Activated naive CD8-positive, alpha-beta T cell (primary cell): Measurements from ENCODE around the gene NSUN2.

Source experiments
- H3K27ac Mint-ChIP-seq: one replicate; pipeline ENCODE4 v1.8.0; 2021; ENCODE audit warnings: mixed read lengths
- H3K27me3 Mint-ChIP-seq: one replicate; pipeline ENCODE4 v1.8.0; 2021; ENCODE audit warnings: mixed read lengths
- H3K36me3 Mint-ChIP-seq: one replicate; pipeline ENCODE4 v1.8.0; 2021; ENCODE audit warnings: mixed read lengths
- H3K4me1 Mint-ChIP-seq: one replicate; pipeline ENCODE4 v1.8.0; 2021; ENCODE audit warnings: low read depth, mixed read lengths
- H3K4me3 Mint-ChIP-seq: one replicate; pipeline ENCODE4 v1.8.0; 2021; ENCODE audit warnings: mild to moderate bottlenecking, mixed read lengths
- H3K9me3 Mint-ChIP-seq: one replicate; pipeline ENCODE4 v1.8.0; 2021; ENCODE audit warnings: low read depth, mixed read lengths

The NSUN2 gene

GRCh38 chr5:6586647-6587042 lies 46.2 kb downstream of the NSUN2 start:
- Mint-ChIP-seq H3K4me1 (peaks cover 2% of the 10 kb centered on the region), H3K36me3 (no peaks in the 10 kb centered on the region), H3K4me3 (no peak overlapping the region), H3K27ac (no peak overlapping the region), H3K9me3 (no peaks in the 10 kb centered on the region), H3K27me3 (peaks cover 23% of the 10 kb centered on the region)

DNA sequence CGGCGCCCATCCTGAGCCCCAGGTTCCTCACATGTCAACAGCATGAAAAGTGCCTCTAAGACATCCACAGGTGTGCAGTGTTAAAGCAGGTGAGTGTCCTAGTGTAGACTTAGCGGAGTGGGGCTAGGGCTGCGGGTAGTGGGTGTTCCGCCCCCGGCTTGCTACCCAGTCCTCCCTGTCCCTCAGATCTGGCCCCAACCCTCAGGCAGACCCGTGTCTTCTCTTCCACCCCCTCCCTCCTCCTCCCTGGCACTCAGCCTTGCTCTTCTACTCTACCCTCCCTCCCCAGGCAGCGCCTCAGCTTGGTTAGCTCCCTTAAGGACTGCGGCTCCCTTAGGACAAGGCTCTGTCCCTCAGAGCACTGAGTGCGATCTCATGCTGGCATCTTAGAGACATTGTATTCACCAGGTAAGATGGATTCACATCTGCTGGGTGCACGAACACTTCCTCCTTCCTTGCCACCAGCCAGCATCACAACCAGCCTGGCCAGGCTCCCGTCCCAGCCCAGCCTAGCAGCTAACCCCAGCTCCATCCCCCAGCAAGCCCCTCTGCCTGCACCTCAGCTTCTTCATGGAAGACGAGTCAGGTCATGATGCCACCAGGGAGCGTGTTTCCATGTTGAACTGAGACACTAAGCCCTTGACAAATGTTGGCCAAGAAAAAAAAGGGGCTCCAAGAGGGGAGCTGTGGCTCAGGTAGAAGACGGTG lies 46.8 kb downstream of the NSUN2 start:
- H3K36me3 Mint-ChIP-seq, result no peaks in the 10 kb centered on the region
- H3K4me1 Mint-ChIP-seq, result peaks cover 2% of the 10 kb centered on the region
- H3K27me3 Mint-ChIP-seq, result peaks cover 23% of the 10 kb centered on the region
- H3K27ac Mint-ChIP-seq, result no peak overlapping the region
- no peak overlapping the region for H3K4me3 Mint-ChIP-seq
- H3K9me3 Mint-ChIP-seq, result no peaks in the 10 kb centered on the region

DNA sequence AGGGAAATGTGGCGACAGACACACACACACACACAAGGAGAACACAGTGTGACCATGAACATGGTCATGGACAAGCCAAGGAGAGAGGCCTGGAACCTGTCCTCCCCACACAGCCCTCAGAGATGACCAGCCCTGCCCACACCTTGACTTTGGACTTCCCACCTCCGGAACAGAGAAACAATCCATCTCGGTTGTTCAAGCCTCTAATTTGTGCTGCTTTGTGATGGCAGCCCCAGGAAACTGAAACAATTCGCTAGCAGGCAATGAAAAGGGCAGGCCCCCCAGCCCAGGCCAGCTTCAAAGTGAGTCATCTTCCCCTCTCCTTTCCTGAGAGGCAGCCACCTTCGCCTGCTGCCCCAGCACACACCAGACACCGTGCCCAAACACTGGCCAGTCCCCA lies 47.7 kb downstream of the NSUN2 start:
- Mint-ChIP-seq H3K4me3 (no peak overlapping the region), H3K27ac (no peak overlapping the region), H3K27me3 (peaks cover 29% of the 10 kb centered on the region), H3K9me3 (no peaks in the 10 kb centered on the region), H3K4me1 (peaks cover 2% of the 10 kb centered on the region), H3K36me3 (no peaks in the 10 kb centered on the region)

DNA sequence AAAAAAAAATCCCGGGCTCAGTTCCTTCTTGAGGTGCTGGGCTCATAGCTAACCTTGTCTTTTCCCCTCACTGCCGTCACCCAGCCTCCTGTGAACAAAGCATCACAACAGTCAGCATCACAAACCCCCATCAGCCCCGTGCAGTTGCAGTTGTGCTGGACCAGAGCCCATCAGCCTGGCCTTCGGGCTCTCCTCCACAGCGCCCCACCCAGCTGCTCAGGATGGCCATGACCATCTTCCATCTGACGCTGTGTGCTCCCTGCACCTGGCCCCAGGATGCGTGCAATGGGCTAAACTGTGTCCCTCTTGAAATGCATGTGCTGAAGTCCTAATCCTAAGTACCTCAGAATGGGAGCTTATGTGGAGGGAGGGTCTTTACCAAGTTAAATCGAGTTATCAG lies 48.1 kb downstream of the NSUN2 start:
- Mint-ChIP-seq H3K4me1 (peaks cover 2% of the 10 kb centered on the region), H3K4me3 (no peak overlapping the region), H3K27me3 (peaks cover 29% of the 10 kb centered on the region), H3K9me3 (no peaks in the 10 kb centered on the region), H3K36me3 (no peaks in the 10 kb centered on the region), H3K27ac (no peak overlapping the region)

DNA sequence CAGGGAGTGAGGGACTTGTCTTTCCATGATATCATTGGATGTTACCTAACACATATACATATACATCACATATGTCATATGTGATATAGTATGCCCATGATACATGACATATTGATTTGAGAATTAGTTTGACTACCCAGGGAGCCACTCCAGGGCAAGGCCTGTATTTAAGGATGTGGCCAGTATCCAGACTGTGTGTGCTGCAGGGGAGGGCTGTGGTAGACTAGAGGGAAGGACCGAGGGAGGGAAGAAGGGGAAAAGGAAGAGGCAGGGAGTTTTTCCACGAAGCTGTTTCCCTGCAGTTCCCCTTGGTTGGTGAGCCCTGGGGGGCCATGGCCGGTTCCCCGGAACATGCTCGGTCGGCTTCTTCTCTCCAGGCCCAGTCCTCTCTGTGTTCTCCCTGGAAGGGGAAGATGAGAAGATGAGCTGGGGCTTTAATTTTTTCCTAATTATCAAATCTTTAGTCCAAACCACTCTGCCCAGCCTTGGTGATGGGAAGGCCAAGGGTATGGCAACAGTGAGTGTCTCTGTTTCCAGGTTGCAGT lies 48.7 kb downstream of the NSUN2 start:
- Mint-ChIP-seq H3K36me3 (no peaks in the 10 kb centered on the region), H3K4me3 (no peak overlapping the region), H3K27ac (no peak overlapping the region), H3K9me3 (no peaks in the 10 kb centered on the region), H3K4me1 (peaks cover 2% of the 10 kb centered on the region), H3K27me3 (peaks cover 29% of the 10 kb centered on the region)

GRCh38 chr5:6583049-6583880 lies 49.6 kb downstream of the NSUN2 start:
- H3K4me3 Mint-ChIP-seq, result no peak overlapping the region
- H3K27ac Mint-ChIP-seq, result no peak overlapping the region
- peaks cover 2% of the 10 kb centered on the region for H3K4me1 Mint-ChIP-seq
- no peaks in the 10 kb centered on the region for H3K9me3 Mint-ChIP-seq
- H3K27me3 Mint-ChIP-seq, result peaks cover 31% of the 10 kb centered on the region
- no peaks in the 10 kb centered on the region for H3K36me3 Mint-ChIP-seq

DNA sequence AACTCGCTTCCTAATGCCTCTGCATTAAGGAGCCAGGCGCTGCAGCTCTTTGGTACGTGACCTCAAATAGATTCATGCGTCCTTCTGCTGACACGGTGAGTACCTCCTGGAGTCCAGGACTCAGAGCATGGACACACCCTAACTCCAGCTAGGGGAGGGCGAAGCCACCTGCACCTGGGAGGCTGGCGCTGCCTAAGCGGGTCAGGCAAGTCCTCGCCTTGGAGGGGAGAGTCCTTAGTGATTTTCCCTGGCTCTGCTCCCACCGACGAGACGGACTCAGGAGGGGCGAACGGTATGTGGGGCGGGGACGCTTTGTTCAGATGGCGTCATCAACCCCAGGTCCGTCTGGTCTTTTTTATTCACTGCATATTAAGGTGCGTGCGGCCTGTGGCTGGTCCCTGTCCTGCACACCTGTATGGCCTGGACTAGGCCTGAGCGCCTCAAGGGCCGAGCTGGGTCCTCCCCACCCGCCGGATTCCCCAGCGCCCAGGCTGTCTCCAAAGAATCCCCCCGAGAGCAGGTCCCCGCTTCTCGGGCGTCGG lies 50.3 kb downstream of the NSUN2 start:
- Mint-ChIP-seq H3K4me3 (peak overlapping the region; percentile 57), H3K27ac (no peak overlapping the region), H3K4me1 (peaks cover 2% of the 10 kb centered on the region), H3K27me3 (peaks cover 32% of the 10 kb centered on the region), H3K36me3 (no peaks in the 10 kb centered on the region), H3K9me3 (no peaks in the 10 kb centered on the region)

DNA sequence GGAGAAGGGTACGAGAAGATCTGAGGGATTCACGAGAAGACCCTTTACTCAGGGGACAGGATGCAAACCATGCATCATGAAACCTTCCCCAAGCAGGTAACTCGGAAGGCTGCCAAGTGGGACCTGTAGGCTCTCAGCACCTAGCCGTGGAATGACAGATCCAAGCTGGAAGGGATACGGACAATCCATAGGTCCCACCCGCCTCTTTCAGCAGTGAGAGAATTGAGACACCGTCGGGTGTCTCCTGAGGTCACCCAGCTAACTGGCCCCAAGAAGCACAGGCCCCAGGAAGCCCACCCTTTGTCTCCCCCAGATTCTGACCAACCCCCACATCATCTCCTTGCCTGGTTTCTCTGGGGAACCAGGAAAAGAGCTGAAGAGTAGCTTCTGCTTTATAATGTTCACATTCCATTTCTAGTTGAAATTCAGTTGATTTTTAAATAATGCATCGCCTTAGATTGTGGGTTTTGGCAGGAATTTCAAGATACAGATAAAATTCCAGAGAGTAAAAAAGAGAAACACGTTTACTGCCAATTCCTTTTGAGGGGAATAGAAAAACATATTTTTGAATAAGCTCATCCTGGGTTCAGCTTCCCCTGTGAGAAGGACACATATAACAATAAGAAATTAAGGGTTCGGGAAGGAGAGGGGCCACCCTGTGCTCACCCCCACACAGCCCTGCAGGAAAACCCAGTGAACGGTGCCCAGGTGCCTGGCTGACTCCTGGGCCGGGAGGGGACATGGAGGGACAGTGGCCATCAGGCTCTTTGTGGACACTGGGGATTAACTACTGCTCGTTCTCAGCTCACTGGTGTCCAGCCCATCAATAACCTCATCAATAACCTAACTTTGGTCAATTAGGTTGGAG lies 51.1 kb downstream of the NSUN2 start:
- H3K27ac Mint-ChIP-seq, result no peak overlapping the region
- peaks cover 30% of the 10 kb centered on the region for H3K27me3 Mint-ChIP-seq
- peaks cover 2% of the 10 kb centered on the region for H3K4me1 Mint-ChIP-seq
- no peaks in the 10 kb centered on the region for H3K36me3 Mint-ChIP-seq
- H3K4me3 Mint-ChIP-seq, result no peak overlapping the region
- no peaks in the 10 kb centered on the region for H3K9me3 Mint-ChIP-seq

GRCh38 chr5:6581090-6581489 lies 51.8 kb downstream of the NSUN2 start:
- H3K27me3 Mint-ChIP-seq, result peaks cover 28% of the 10 kb centered on the region
- peak overlapping the region; percentile 25 for H3K27ac Mint-ChIP-seq
- peaks cover 2% of the 10 kb centered on the region for H3K4me1 Mint-ChIP-seq
- no peaks in the 10 kb centered on the region for H3K36me3 Mint-ChIP-seq
- no peak overlapping the region for H3K4me3 Mint-ChIP-seq
- H3K9me3 Mint-ChIP-seq, result no peaks in the 10 kb centered on the region

- peaks cover 2% of the 10 kb centered on the region for H3K4me1 Mint-ChIP-seq
- H3K36me3 Mint-ChIP-seq, result no peaks in the 10 kb centered on the region
- H3K27me3 Mint-ChIP-seq, result peaks cover 20% of the 10 kb centered on the region
- H3K27ac Mint-ChIP-seq, result no peak overlapping the region
- no peak overlapping the region for H3K4me3 Mint-ChIP-seq
- no peaks in the 10 kb centered on the region for H3K9me3 Mint-ChIP-seq
Observed at GRCh38 chr5:6579535-6579934, 53.3 kb downstream of the NSUN2 start.

GRCh38 chr5:6578676-6579343 lies 54.0 kb downstream of the NSUN2 start:
- peaks cover 2% of the 10 kb centered on the region for H3K4me1 Mint-ChIP-seq
- no peak overlapping the region for H3K27ac Mint-ChIP-seq
- no peak overlapping the region for H3K4me3 Mint-ChIP-seq
- H3K36me3 Mint-ChIP-seq, result no peaks in the 10 kb centered on the region
- peaks cover 17% of the 10 kb centered on the region for H3K27me3 Mint-ChIP-seq
- no peaks in the 10 kb centered on the region for H3K9me3 Mint-ChIP-seq

- Mint-ChIP-seq H3K27me3 (peaks cover 12% of the 10 kb centered on the region), H3K27ac (no peak overlapping the region), H3K9me3 (no peaks in the 10 kb centered on the region)
Observed at GRCh38 chr5:6576861-6577501, 55.9 kb downstream of the NSUN2 start.

GRCh38 chr5:6574537-6575245 lies 58.2 kb downstream of the NSUN2 start:
- Mint-ChIP-seq H3K4me1 (no peaks in the 10 kb centered on the region), H3K36me3 (no peaks in the 10 kb centered on the region), H3K27ac (no peak overlapping the region), H3K4me3 (no peak overlapping the region), H3K27me3 (peaks cover 7% of the 10 kb centered on the region), H3K9me3 (no peaks in the 10 kb centered on the region)

More at GRCh38 chr5:6576861-6577501, 55.9 kb downstream of the NSUN2 start:
- no peaks in the 10 kb centered on the region for H3K36me3 Mint-ChIP-seq
- H3K4me1 Mint-ChIP-seq, result no peaks in the 10 kb centered on the region
- no peak overlapping the region for H3K4me3 Mint-ChIP-seq
